Activated T-helper 1 cell treated with anti-CD3 and anti-CD28 coated beads, Interleukin-12 subunit alpha, Interleukin-12 subunit beta, Interleukin-2, Interleukin-4 antibody, amounts not matched to agents 30 ng/mL and 10 ng/mL and 1 ng/mL, durations not matched to agents 14 hours and 24 hours and 36 hours (primary cell): ENCODE results near the gene OR5I1. TPM values are rescaled to one million over a fixed set of nuclear protein-coding genes. Genes with fewer than 3 reads are reported as not detected.
"Not testable (repeated sequence)": the region's sequence is repeated elsewhere in the genome, so short reads cannot be mapped to it uniquely, and the experiment has no call there.

Experiments used
- DNase-seq: peaks from one replicate; pipeline ENCODE4 v3.0.0; 2021; ENCODE audit warnings: low spot score
- H3K27ac Mint-ChIP-seq: one replicate; pipeline ENCODE4 v1.8.0; 2021; ENCODE audit warnings: mild to moderate bottlenecking, mixed read lengths
- H3K27me3 Mint-ChIP-seq: one replicate; pipeline ENCODE4 v1.8.0; 2022; ENCODE audit warnings: mild to moderate bottlenecking, moderate library complexity, mixed read lengths; ENCODE audit not compliant: insufficient read depth
- H3K36me3 Mint-ChIP-seq: one replicate; pipeline ENCODE4 v1.8.0; 2021; ENCODE audit warnings: low read depth, mixed read lengths
- H3K4me1 Mint-ChIP-seq: one replicate; pipeline ENCODE4 v1.8.0; 2021; ENCODE audit warnings: low read depth, mixed read lengths
- H3K4me3 Mint-ChIP-seq: one replicate; pipeline ENCODE4 v1.8.0; 2021; ENCODE audit warnings: mild to moderate bottlenecking, moderate library complexity, mixed read lengths
- H3K9me3 Mint-ChIP-seq: one replicate; pipeline ENCODE4 v1.8.0; 2021; ENCODE audit warnings: mixed read lengths
- intact Hi-C: fragments of 100-400 bp; cut with micrococcal nuclease; formaldehyde crosslinking; loops from one replicate; pipeline ENCODE4 v1.15.1; 2024
- total RNA-seq: library from RNA; stranded (reverse); gene quantifications from 2 replicates; pipeline ENCODE4 v1.2.3, GENCODE V29; 2022

OR5I1 gene
- not detected in 2 replicates for total RNA-seq

GRCh38 chr11:55936300-55936699 lies at the start of gene OR5I1:
Gene OR5I1, minus strand, starts transcription at chr11:55936400. Its CDS starts 0 bp downstream, at chr11:55936400.
- H3K36me3 Mint-ChIP-seq = no peaks in the 10 kb centered on the region
- H3K9me3 Mint-ChIP-seq = peaks cover 6% of the 10 kb centered on the region
- no peak for DNase-seq
- H3K27ac Mint-ChIP-seq = no peak within 1 kb of the TSS
- H3K27me3 Mint-ChIP-seq = no peaks in the 10 kb centered on the region
- intact Hi-C loops = no loop called here
- H3K4me3 Mint-ChIP-seq = no peak within 1 kb of the TSS
- no peaks in the 10 kb centered on the region for H3K4me1 Mint-ChIP-seq

GRCh38 chr11:55970935-55971334 lies 34.7 kb upstream of the OR5I1 start:
- no peak overlapping the region for H3K27ac Mint-ChIP-seq
- no peaks in the 10 kb centered on the region for H3K27me3 Mint-ChIP-seq
- H3K4me1 Mint-ChIP-seq = no peaks in the 10 kb centered on the region
- intact Hi-C loops = no loop called here
- no peak overlapping the region for H3K4me3 Mint-ChIP-seq
- H3K9me3 Mint-ChIP-seq = peaks cover 24% of the 10 kb centered on the region
- DNase-seq = no peak
- no peaks in the 10 kb centered on the region for H3K36me3 Mint-ChIP-seq

GRCh38 chr11:55969845-55970244 lies 33.6 kb upstream of the OR5I1 start, which contains the start of gene OR10AG1:
Gene OR10AG1, minus strand, starts transcription at chr11:55969945. Its CDS starts 38 bp downstream, at chr11:55969907.
- Mint-ChIP-seq H3K9me3 (peaks cover 24% of the 10 kb centered on the region), H3K4me3 (no peak within 1 kb of the TSS), H3K27me3 (no peaks in the 10 kb centered on the region), H3K4me1 (no peaks in the 10 kb centered on the region), H3K36me3 (no peaks in the 10 kb centered on the region), H3K27ac (no peak within 1 kb of the TSS)
- intact Hi-C loops = no loop called here
- no peak for DNase-seq

- intact Hi-C loops = no loop called here
- no peak overlapping the region for H3K27ac Mint-ChIP-seq
- peaks cover 24% of the 10 kb centered on the region for H3K9me3 Mint-ChIP-seq
- DNase-seq = no peak
- no peak overlapping the region for H3K4me3 Mint-ChIP-seq
- H3K36me3 Mint-ChIP-seq = no peaks in the 10 kb centered on the region
- H3K4me1 Mint-ChIP-seq = no peaks in the 10 kb centered on the region
- no peaks in the 10 kb centered on the region for H3K27me3 Mint-ChIP-seq
Measured at GRCh38 chr11:55967914-55968313, 31.7 kb upstream of the OR5I1 start.

- H3K27me3 Mint-ChIP-seq = no peaks in the 10 kb centered on the region
- no peak overlapping the region for H3K4me3 Mint-ChIP-seq
- H3K36me3 Mint-ChIP-seq = no peaks in the 10 kb centered on the region
- intact Hi-C loops = no loop called here
- DNase-seq = no peak
- no peak overlapping the region for H3K27ac Mint-ChIP-seq
- H3K4me1 Mint-ChIP-seq = no peaks in the 10 kb centered on the region
- peaks cover 22% of the 10 kb centered on the region for H3K9me3 Mint-ChIP-seq
Measured at GRCh38 chr11:55966391-55966790, 30.2 kb upstream of the OR5I1 start.

- no peak overlapping the region for H3K4me3 Mint-ChIP-seq
- intact Hi-C loops = no loop called here
- H3K4me1 Mint-ChIP-seq = no peaks in the 10 kb centered on the region
Measured at GRCh38 chr11:55956521-55956920, 20.3 kb upstream of the OR5I1 start.

GRCh38 chr11:55949330-55949729 lies 13.1 kb upstream of the OR5I1 start:
- Mint-ChIP-seq H3K27me3 (no peaks in the 10 kb centered on the region), H3K27ac (no peak overlapping the region), H3K9me3 (no peaks in the 10 kb centered on the region), H3K36me3 (no peaks in the 10 kb centered on the region), H3K4me1 (no peaks in the 10 kb centered on the region), H3K4me3 (no peak overlapping the region)
- no peak for DNase-seq
- intact Hi-C loops = no loop called here

More at GRCh38 chr11:55956521-55956920, 20.3 kb upstream of the OR5I1 start:
- Mint-ChIP-seq H3K27ac (no peak overlapping the region), H3K36me3 (no peaks in the 10 kb centered on the region), H3K9me3 (peaks cover 5% of the 10 kb centered on the region), H3K27me3 (no peaks in the 10 kb centered on the region)
- no peak for DNase-seq

GRCh38 chr11:55942785-55943392 lies 6.7 kb upstream of the OR5I1 start:
- Mint-ChIP-seq H3K4me3 (no peak overlapping the region), H3K27ac (no peak overlapping the region), H3K27me3 (no peaks in the 10 kb centered on the region), H3K9me3 (no peaks in the 10 kb centered on the region), H3K36me3 (no peaks in the 10 kb centered on the region), H3K4me1 (no peaks in the 10 kb centered on the region)
- intact Hi-C loops = loop anchor here (2.0 kb wide), 1 partner anchor 840 kb away; no protein-coding TSS in a partner anchor
- no peak for DNase-seq

GRCh38 chr11:55920537-55920936 lies 15.7 kb downstream of the OR5I1 start:
- H3K9me3 Mint-ChIP-seq = peaks cover 25% of the 10 kb centered on the region

GRCh38 chr11:55914482-55914881 lies 21.7 kb downstream of the OR5I1 start, which contains the start of gene OR5W2:
Gene OR5W2, minus strand, starts transcription at chr11:55914582. Its CDS starts 0 bp downstream, at chr11:55914582.
- no peaks in the 10 kb centered on the region for H3K27me3 Mint-ChIP-seq
- H3K9me3 Mint-ChIP-seq = peaks cover 12% of the 10 kb centered on the region
- H3K36me3 Mint-ChIP-seq = no peaks in the 10 kb centered on the region
- DNase-seq = no peak
- H3K4me3 Mint-ChIP-seq = no peak within 1 kb of the TSS
- H3K27ac Mint-ChIP-seq = no peak within 1 kb of the TSS
- no peaks in the 10 kb centered on the region for H3K4me1 Mint-ChIP-seq
- intact Hi-C loops = no loop called here

More at GRCh38 chr11:55920537-55920936, 15.7 kb downstream of the OR5I1 start:
- Mint-ChIP-seq H3K36me3 (no peaks in the 10 kb centered on the region), H3K27me3 (no peaks in the 10 kb centered on the region), H3K4me1 (no peaks in the 10 kb centered on the region), H3K27ac (no peak overlapping the region), H3K4me3 (no peak overlapping the region)
- DNase-seq = no peak
- intact Hi-C loops = no loop called here

GRCh38 chr11:55902308-55902707 lies 33.9 kb downstream of the OR5I1 start:
- Mint-ChIP-seq H3K4me3 (no peak overlapping the region), H3K4me1 (no peaks in the 10 kb centered on the region), H3K9me3 (peaks cover 11% of the 10 kb centered on the region), H3K36me3 (no peaks in the 10 kb centered on the region), H3K27ac (no peak overlapping the region), H3K27me3 (no peaks in the 10 kb centered on the region)
- no peak for DNase-seq
- intact Hi-C loops = no loop called here

GRCh38 chr11:55895216-55895615 lies 41.0 kb downstream of the OR5I1 start:
- no peak overlapping the region for H3K27ac Mint-ChIP-seq
- DNase-seq = no peak
- H3K36me3 Mint-ChIP-seq = no peaks in the 10 kb centered on the region
- intact Hi-C loops = no loop called here
- no peaks in the 10 kb centered on the region for H3K4me1 Mint-ChIP-seq
- no peaks in the 10 kb centered on the region for H3K27me3 Mint-ChIP-seq
- H3K4me3 Mint-ChIP-seq = no peak overlapping the region
- peaks cover 29% of the 10 kb centered on the region for H3K9me3 Mint-ChIP-seq

- intact Hi-C loops, H3K4me3 Mint-ChIP-seq, H3K27ac Mint-ChIP-seq, H3K9me3 Mint-ChIP-seq, H3K27me3 Mint-ChIP-seq, DNase-seq, H3K36me3 Mint-ChIP-seq, H3K4me1 Mint-ChIP-seq: not testable (repeated sequence)
Measured at GRCh38 chr11:55885481-55885880, 50.7 kb downstream of the OR5I1 start.
